GM21737 (cell line): Measurements from ENCODE around the gene MBOAT7.
A peak's percentile ranks its signal among the peaks of the same experiment; 100 is the strongest.

Experiments used
- ATAC-seq: cut with Tn5 transposase; IDR thresholded peaks from one replicate; pipeline ENCODE4 v1.9.1; 2021; ENCODE audit warnings: mild to moderate bottlenecking, moderate library complexity; ENCODE audit not compliant: unreplicated experiment

The MBOAT7 gene

GRCh38 chr19:54164369-54165068 lies 24.9 kb downstream of the MBOAT7 start:
- no peak for ATAC-seq

GRCh38 chr19:54162884-54163283 lies 26.5 kb downstream of the MBOAT7 start:
- ATAC-seq, result no peak

GRCh38 chr19:54162241-54162805 lies 27.1 kb downstream of the MBOAT7 start:
- no peak for ATAC-seq

- no peak for ATAC-seq
Observed at GRCh38 chr19:54160854-54161253, 28.5 kb downstream of the MBOAT7 start.

- ATAC-seq, result no peak
Observed at GRCh38 chr19:54160182-54160811, 29.1 kb downstream of the MBOAT7 start.

GRCh38 chr19:54159352-54160181 lies 29.8 kb downstream of the MBOAT7 start, which contains the start of gene LENG1:
LENG1 (minus strand) TSS chr19:54159721; CDS start chr19:54159695, 26 bp downstream.
- ATAC-seq, result peak; percentile 87

- no peak for ATAC-seq
Observed at GRCh38 chr19:54158812-54159351, 30.5 kb downstream of the MBOAT7 start.

GRCh38 chr19:54156953-54157352 lies 32.4 kb downstream of the MBOAT7 start:
- no peak for ATAC-seq

- no peak for ATAC-seq
Observed at GRCh38 chr19:54156490-54156889, 32.9 kb downstream of the MBOAT7 start.

GRCh38 chr19:54155694-54156093 lies 33.7 kb downstream of the MBOAT7 start:
- ATAC-seq, result no peak

- no peak for ATAC-seq
Observed at GRCh38 chr19:54154603-54155345, 34.6 kb downstream of the MBOAT7 start.

- ATAC-seq, result no peak
Observed at GRCh38 chr19:54153731-54154326, 35.6 kb downstream of the MBOAT7 start.

- no peak for ATAC-seq
Observed at GRCh38 chr19:54152878-54153524, 36.4 kb downstream of the MBOAT7 start.

GRCh38 chr19:54152267-54152666 lies 37.1 kb downstream of the MBOAT7 start:
- no peak for ATAC-seq

- ATAC-seq, result no peak
Observed at GRCh38 chr19:54151362-54152035, 37.9 kb downstream of the MBOAT7 start.

GRCh38 chr19:54149021-54149812 lies 40.2 kb downstream of the MBOAT7 start:
- ATAC-seq, result no peak

GRCh38 chr19:54148158-54148557 lies 41.2 kb downstream of the MBOAT7 start:
- no peak for ATAC-seq

- ATAC-seq, result no peak
Observed at GRCh38 chr19:54147676-54148075, 41.7 kb downstream of the MBOAT7 start.
